GM19328 (cell line): Measurements from ENCODE around the gene CTDP1.

ENCODE experiments used
- ATAC-seq: cut with Tn5 transposase; IDR thresholded peaks from one replicate; pipeline ENCODE4 v1.9.1; 2021; ENCODE audit warnings: mild to moderate bottlenecking, moderate library complexity; ENCODE audit not compliant: unreplicated experiment

The CTDP1 gene

GRCh38 chr18:79779700-79780190, 100.1 kb downstream of the CTDP1 start:
- no peak for ATAC-seq

- no peak for ATAC-seq
Observed at GRCh38 chr18:79780547-79780946, 100.9 kb downstream of the CTDP1 start.

- ATAC-seq = no peak
Observed at GRCh38 chr18:79781331-79781941, 101.8 kb downstream of the CTDP1 start.

- ATAC-seq = no peak
Observed at GRCh38 chr18:79782566-79783308, 103.1 kb downstream of the CTDP1 start.

- no peak for ATAC-seq
Observed at GRCh38 chr18:79784071-79784913, 104.7 kb downstream of the CTDP1 start.

- no peak for ATAC-seq
Observed at GRCh38 chr18:79784965-79785770, 105.6 kb downstream of the CTDP1 start.

- ATAC-seq = no peak
Observed at GRCh38 chr18:79785831-79786230, 106.2 kb downstream of the CTDP1 start.

GRCh38 chr18:79786304-79786703, 106.7 kb downstream of the CTDP1 start:
- ATAC-seq = no peak

GRCh38 chr18:79786786-79787526, 107.4 kb downstream of the CTDP1 start:
- no peak for ATAC-seq

- no peak for ATAC-seq
Observed at GRCh38 chr18:79787527-79787864, 107.9 kb downstream of the CTDP1 start.

GRCh38 chr18:79787865-79788733, 108.5 kb downstream of the CTDP1 start:
- ATAC-seq = no peak

GRCh38 chr18:79788734-79789085, 109.1 kb downstream of the CTDP1 start:
- ATAC-seq = no peak

GRCh38 chr18:79789091-79789891, 109.7 kb downstream of the CTDP1 start:
- no peak for ATAC-seq

- ATAC-seq = no peak
Observed at GRCh38 chr18:79789901-79790890, 110.6 kb downstream of the CTDP1 start.

- no peak for ATAC-seq
Observed at GRCh38 chr18:79790996-79791972, 111.7 kb downstream of the CTDP1 start.
